ENCODE data around the gene PTDSS2.

PTDSS2 gene

DNA sequence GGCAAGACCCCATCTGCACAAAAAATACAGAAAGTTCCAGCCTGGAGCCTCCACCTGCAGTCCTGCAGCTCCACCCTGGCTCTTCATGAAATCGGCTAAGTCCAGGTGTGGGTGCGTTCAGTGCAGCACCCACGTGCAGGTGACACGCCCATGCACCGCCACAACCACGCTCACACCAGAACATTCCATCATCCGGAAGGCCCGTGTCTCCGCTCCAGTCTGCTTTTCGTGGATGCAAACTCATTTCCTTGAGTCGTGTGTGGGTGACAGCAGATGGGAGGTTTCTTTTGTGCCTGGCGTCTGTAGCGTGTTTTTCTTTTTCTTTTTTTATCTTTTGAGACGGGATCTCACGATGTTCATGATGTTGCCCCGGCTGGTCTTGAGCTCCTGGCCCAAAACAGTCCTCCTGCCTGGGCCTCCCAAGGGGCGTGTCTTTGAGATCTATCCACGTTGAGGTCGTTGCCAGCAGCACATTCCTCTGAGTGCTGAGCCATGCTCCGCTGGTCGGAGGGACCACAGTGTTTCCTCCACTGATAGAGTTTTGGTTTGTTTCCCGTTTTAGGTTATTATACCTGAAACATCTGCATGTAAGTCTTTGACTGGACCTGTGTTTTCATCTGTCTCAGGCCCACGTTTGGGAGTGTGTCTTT is 7.2 kb downstream of the PTDSS2 start:
- no peaks in the 10 kb centered on the region for H3K4me1 ChIP-seq (ENCODE audit: low read length)
- no peak overlapping the region for H3K4me3 ChIP-seq (ENCODE audit: low read length)
- TF ChIP-seq, protein P1, sequence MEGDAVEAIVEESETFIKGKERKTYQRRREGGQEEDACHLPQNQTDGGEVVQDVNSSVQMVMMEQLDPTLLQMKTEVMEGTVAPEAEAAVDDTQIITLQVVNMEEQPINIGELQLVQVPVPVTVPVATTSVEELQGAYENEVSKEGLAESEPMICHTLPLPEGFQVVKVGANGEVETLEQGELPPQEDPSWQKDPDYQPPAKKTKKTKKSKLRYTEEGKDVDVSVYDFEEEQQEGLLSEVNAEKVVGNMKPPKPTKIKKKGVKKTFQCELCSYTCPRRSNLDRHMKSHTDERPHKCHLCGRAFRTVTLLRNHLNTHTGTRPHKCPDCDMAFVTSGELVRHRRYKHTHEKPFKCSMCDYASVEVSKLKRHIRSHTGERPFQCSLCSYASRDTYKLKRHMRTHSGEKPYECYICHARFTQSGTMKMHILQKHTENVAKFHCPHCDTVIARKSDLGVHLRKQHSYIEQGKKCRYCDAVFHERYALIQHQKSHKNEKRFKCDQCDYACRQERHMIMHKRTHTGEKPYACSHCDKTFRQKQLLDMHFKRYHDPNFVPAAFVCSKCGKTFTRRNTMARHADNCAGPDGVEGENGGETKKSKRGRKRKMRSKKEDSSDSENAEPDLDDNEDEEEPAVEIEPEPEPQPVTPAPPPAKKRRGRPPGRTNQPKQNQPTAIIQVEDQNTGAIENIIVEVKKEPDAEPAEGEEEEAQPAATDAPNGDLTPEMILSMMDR (IDR thresholded peaks at IDR 0.05; ENCODE audit: low read length), result no peak
- TF ChIP-seq EZH2phosphoT487 (IDR thresholded peaks at IDR 0.05; ENCODE audit: low read length), result no peak
- no peak for TF ChIP-seq EZH2 (optimal IDR thresholded peaks at IDR 0.05; ENCODE audit: low read depth, low read length)
- no peak overlapping the region for H3K9ac ChIP-seq (ENCODE audit: low read length)
- H3K79me2 ChIP-seq (ENCODE audit: low read length), result no peaks in the 10 kb centered on the region
- no peak overlapping the region for H3K27ac ChIP-seq (ENCODE audit: low read length)
- H3F3A ChIP-seq (ENCODE audit: insufficient read depth, low read length), result no peaks in the 10 kb centered on the region
- no peaks in the 10 kb centered on the region for H3K9me2 ChIP-seq (replicated peaks; ENCODE audit: insufficient read depth, low read length)
- H3K4me2 ChIP-seq (ENCODE audit: low read depth, low read length), result no peak overlapping the region
- H3K27me3 ChIP-seq (replicated peaks; ENCODE audit: insufficient read depth, low read length), result no peaks in the 10 kb centered on the region
- H4K20me1 ChIP-seq (ENCODE audit: insufficient read depth, low read length), result no peaks in the 10 kb centered on the region
- DNase-seq, result no peak
- no peaks in the 10 kb centered on the region for H3K9me3 ChIP-seq (replicated peaks; ENCODE audit: insufficient read depth, low read length)
- no peak overlapping the region for H2AFZ ChIP-seq (ENCODE audit: low read length)
- H3K36me3 ChIP-seq (replicated peaks; ENCODE audit: insufficient read depth, low read length), result no peaks in the 10 kb centered on the region

DNA sequence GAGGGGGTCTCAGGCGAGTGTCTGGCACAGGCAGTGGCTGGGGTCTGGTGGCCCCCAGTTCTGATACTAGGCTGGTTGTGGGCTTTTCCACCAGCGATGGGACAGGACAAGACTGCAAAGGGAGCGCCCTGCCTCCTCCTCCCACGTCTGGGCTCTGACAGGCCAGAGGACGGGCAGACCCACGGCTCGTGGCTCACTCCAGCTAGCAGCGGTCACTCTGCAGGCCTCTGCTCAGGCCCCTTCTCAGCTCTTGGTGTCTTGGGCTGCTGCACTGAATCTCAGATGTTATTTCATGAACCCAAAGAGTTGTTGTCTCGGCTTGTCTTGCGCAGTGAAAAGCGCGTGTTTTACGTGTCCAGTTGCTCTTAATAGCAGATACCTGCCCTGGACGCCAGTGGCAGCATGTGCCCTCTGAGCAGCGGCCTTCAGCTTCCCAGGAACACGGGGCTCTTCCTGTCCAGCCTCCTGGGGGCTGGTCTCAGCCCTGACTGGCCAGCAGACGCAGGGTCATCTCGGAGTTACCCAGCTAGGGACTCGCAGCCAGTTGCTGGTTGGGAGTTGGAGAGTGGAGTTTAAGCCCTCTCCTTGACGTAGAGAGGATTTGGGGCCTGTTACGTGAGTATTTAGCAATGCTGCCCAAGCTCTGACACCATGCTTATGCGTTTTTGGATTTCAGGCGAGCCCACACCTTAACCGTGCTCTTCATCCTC is 9.6 kb downstream of the PTDSS2 start:
- Histone ChIP-seq H3K9me3 (replicated peaks; ENCODE audit: insufficient read depth, low read length) (no peaks in the 10 kb centered on the region), H3K36me3 (replicated peaks; ENCODE audit: insufficient read depth, low read length) (no peaks in the 10 kb centered on the region), H3F3A (ENCODE audit: insufficient read depth, low read length) (no peaks in the 10 kb centered on the region), H3K4me1 (ENCODE audit: low read length) (no peaks in the 10 kb centered on the region), H3K27me3 (replicated peaks; ENCODE audit: insufficient read depth, low read length) (no peaks in the 10 kb centered on the region), H3K4me3 (ENCODE audit: low read length) (no peak overlapping the region), H3K27ac (ENCODE audit: low read length) (no peak overlapping the region), H2AFZ (ENCODE audit: low read length) (no peak overlapping the region), H4K20me1 (ENCODE audit: insufficient read depth, low read length) (no peaks in the 10 kb centered on the region), H3K79me2 (ENCODE audit: low read length) (no peaks in the 10 kb centered on the region), H3K9me2 (replicated peaks; ENCODE audit: insufficient read depth, low read length) (no peaks in the 10 kb centered on the region), H3K4me2 (ENCODE audit: low read depth, low read length) (no peak overlapping the region), H3K9ac (ENCODE audit: low read length) (no peak overlapping the region)
- TF ChIP-seq, protein P1 (IDR thresholded peaks at IDR 0.05; ENCODE audit: low read length), result no peak
- TF ChIP-seq EZH2phosphoT487 (IDR thresholded peaks at IDR 0.05; ENCODE audit: low read length), result no peak
- TF ChIP-seq EZH2 (optimal IDR thresholded peaks at IDR 0.05; ENCODE audit: low read depth, low read length), result no peak
- DNase-seq, result no peak

- H3K4me2 ChIP-seq (ENCODE audit: low read depth, low read length), result no peak overlapping the region
- no peak for TF ChIP-seq EZH2phosphoT487 (IDR thresholded peaks at IDR 0.05; ENCODE audit: low read length)
- no peak for TF ChIP-seq EZH2 (optimal IDR thresholded peaks at IDR 0.05; ENCODE audit: low read depth, low read length)
- TF ChIP-seq, protein P1 (IDR thresholded peaks at IDR 0.05; ENCODE audit: low read length), result no peak
- no peaks in the 10 kb centered on the region for H3F3A ChIP-seq (ENCODE audit: insufficient read depth, low read length)
- no peaks in the 10 kb centered on the region for H3K4me1 ChIP-seq (ENCODE audit: low read length)
- no peaks in the 10 kb centered on the region for H4K20me1 ChIP-seq (ENCODE audit: insufficient read depth, low read length)
- H3K4me3 ChIP-seq (ENCODE audit: low read length), result no peak overlapping the region
- H2AFZ ChIP-seq (ENCODE audit: low read length), result no peak overlapping the region
- no peaks in the 10 kb centered on the region for H3K9me3 ChIP-seq (replicated peaks; ENCODE audit: insufficient read depth, low read length)
- H3K36me3 ChIP-seq (replicated peaks; ENCODE audit: insufficient read depth, low read length), result no peaks in the 10 kb centered on the region
- H3K27me3 ChIP-seq (replicated peaks; ENCODE audit: insufficient read depth, low read length), result no peaks in the 10 kb centered on the region
- H3K27ac ChIP-seq (ENCODE audit: low read length), result no peak overlapping the region
- H3K79me2 ChIP-seq (ENCODE audit: low read length), result no peaks in the 10 kb centered on the region
- DNase-seq, result no peak
- H3K9me2 ChIP-seq (replicated peaks; ENCODE audit: insufficient read depth, low read length), result no peaks in the 10 kb centered on the region
- no peak overlapping the region for H3K9ac ChIP-seq (ENCODE audit: low read length)
Observed at GRCh38 chr11:460331-461199, 10.5 kb downstream of the PTDSS2 start.
